NCI-H748 treated with DMSO at 0.1 percent for 48 hours (cell line): ENCODE results near the gene SCRT2.
"Not testable (repeated sequence)": the region's sequence is repeated elsewhere in the genome, so short reads cannot be mapped to it uniquely, and the experiment has no call there.

Source experiments
- DNase-seq: peaks from one replicate; lab custom pipeline; 2025; lab: John Stamatoyannopoulos, UW

The SCRT2 gene

GRCh38 chr20:653110-653589, 22.5 kb downstream of the SCRT2 start, which contains the start of gene SRXN1:
Gene SRXN1, minus strand, starts transcription at chr20:653200. Its CDS starts 15 bp downstream, at chr20:653185.
- DNase-seq = peak; percentile 59

- DNase-seq = no peak
Observed at GRCh38 chr20:652615-653109, 22.9 kb downstream of the SCRT2 start.

- DNase-seq = no peak
Observed at GRCh38 chr20:651713-652614, 23.6 kb downstream of the SCRT2 start.

GRCh38 chr20:650954-651353, 24.6 kb downstream of the SCRT2 start:
- no peak for DNase-seq

- DNase-seq = no peak
Observed at GRCh38 chr20:650281-650680, 25.3 kb downstream of the SCRT2 start.

- no peak for DNase-seq
Observed at GRCh38 chr20:647479-648019, 28.1 kb downstream of the SCRT2 start.

GRCh38 chr20:646868-647233, 28.8 kb downstream of the SCRT2 start:
- DNase-seq = no peak

- no peak for DNase-seq
Observed at GRCh38 chr20:646107-646867, 29.3 kb downstream of the SCRT2 start.

- DNase-seq = peak; percentile 79
Observed at GRCh38 chr20:645318-646106, 30.1 kb downstream of the SCRT2 start.

GRCh38 chr20:644692-645317, 30.8 kb downstream of the SCRT2 start:
- no peak for DNase-seq

GRCh38 chr20:642398-643174, 33.0 kb downstream of the SCRT2 start:
- no peak for DNase-seq

- not testable (repeated sequence) for DNase-seq
Observed at GRCh38 chr20:642013-642397, 33.6 kb downstream of the SCRT2 start.

- DNase-seq = peak; percentile 31
Observed at GRCh38 chr20:641516-641875, 34.1 kb downstream of the SCRT2 start.

GRCh38 chr20:640674-641515, 34.7 kb downstream of the SCRT2 start:
- DNase-seq = no peak

- no peak for DNase-seq
Observed at GRCh38 chr20:638579-638978, 37.0 kb downstream of the SCRT2 start.

- no peak for DNase-seq
Observed at GRCh38 chr20:637559-637958, 38.0 kb downstream of the SCRT2 start.

GRCh38 chr20:635893-636338, 39.7 kb downstream of the SCRT2 start:
- DNase-seq = no peak

- DNase-seq = no peak
Observed at GRCh38 chr20:635028-635892, 40.3 kb downstream of the SCRT2 start.
